T47D (cell line): ENCODE results near the gene SET.

Experiments
- DNase-seq, 2 experiments: peaks; one replicate each; pipeline versions ENCODE4 v3.0.0 to v3.0.0-alpha.2; 2011 to 2012; ENCODE audit warnings: low read depth in 1 of 2, low spot score in 1 of 2
- JUND ChIP-seq: IDR thresholded peaks from 2 replicates; pipeline ENCODE4 v1.6.1; 2012; ENCODE audit warnings: low read depth
- in situ Hi-C: cut with HindIII; loops from 2 replicates; pipeline ENCODE4 v1.10.0; 2016; ENCODE audit warnings: low sequenced_read_pairs, low pct_unique_long_range_greater_than_20kb

Gene SET

DNA sequence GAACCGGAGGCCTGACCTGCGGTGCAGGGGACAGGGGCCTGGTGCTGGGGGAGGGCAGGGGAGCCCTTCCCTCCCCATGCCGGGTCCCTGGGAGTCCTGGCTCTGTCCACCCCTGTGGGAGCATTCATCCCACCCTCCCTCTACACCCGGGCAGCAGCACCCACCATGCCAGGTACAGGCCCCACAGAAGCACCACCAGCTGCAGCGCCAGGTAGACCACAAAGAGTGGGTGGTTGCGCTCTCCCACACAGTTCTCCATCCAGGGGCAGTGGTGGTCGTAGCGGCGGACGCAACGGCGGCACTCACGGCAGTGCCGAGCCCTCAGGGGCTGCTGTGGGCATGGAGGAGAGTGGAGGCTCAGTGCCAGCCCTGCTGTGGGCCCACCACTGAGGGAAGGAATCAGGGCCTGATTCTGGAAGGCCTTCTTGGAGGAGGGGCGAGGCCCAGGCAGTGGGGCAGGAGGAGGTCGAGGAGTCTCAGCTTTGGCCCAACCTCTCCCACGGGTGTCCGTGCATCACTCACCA, 32.5 kb downstream of the SET start:
- TF ChIP-seq JUND = no peak
- DNase-seq = no peak
- in situ Hi-C loops = no loop called here

DNA sequence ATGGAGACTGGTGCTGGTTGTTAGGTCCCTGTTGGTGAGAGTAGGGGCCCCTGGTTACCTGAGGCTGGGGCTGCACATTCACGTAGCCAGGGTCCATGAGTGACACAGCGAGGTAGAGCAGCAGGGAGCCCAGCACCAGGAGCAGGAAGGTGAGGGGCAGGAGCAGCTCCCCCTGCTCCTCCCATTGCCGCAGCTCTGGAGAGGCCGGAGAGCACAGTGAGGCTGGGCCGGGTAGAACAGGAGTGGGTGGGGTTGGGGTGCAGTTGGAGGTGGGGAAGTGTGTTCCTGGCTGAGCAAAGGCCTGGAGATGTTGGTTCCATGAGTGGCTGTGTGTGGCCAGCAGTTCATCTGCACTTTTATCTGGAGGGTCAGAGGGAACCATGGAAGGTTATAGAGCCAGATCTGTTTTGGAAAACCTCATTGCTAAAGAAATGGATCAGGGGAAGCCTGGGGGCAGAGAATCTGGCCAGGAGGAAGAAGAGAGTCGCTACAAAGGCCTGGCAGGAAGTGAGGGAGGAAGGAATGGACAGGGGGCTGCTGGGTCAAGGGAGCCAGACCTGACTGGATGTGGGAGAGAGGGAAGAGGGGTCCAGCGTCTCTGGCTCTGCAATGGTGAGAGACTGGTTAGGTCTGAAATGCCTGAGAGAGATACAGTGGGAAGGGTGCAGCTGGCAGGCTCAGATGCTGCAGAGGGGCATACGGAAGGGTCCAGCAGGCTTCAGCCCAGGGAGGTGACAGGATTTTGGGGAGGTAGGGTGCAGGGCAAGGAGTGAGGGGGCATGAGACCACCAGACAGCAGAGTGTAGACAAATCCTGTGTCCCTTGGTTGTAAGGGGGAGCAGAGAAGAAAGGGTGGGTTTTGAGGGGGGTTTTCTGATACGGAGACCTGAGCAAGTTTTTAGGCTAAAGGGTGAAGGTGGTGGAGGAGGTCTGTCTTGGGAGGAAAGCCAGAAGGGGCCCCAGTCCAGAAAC, 33.6 kb downstream of the SET start:
- TF ChIP-seq JUND = no peak
- in situ Hi-C loops = no loop called here

DNA sequence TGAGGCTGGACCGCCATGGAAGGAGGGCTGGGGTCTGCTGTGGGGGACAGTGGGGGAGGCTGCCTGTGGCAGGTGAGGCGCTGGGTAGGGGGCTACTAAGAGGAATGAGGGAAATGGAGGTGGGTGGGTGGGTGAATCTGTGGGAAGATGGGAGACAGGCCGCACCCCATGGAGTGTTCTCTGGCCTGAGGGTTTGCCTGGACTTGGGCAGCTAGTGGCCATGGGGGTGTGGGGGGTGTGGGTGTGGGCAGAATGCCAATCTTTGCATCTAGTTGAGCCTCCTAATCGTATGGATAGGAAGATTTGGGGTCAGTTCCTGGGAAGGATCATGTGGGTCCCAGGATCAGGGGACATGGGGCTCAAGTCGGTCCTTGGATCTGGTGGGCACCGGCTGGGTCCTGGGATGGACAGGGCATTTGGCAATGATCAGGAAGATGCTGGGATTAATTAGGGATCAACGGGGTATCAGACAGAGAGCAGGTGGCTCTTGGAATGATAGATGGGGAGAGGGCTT, 34.4 kb downstream of the SET start:
- DNase-seq = no peak
- no peak for TF ChIP-seq JUND
- in situ Hi-C loops = no loop called here

More for the DNA sequence above, 33.6 kb downstream of the SET start:
- DNase-seq = no peak

DNA sequence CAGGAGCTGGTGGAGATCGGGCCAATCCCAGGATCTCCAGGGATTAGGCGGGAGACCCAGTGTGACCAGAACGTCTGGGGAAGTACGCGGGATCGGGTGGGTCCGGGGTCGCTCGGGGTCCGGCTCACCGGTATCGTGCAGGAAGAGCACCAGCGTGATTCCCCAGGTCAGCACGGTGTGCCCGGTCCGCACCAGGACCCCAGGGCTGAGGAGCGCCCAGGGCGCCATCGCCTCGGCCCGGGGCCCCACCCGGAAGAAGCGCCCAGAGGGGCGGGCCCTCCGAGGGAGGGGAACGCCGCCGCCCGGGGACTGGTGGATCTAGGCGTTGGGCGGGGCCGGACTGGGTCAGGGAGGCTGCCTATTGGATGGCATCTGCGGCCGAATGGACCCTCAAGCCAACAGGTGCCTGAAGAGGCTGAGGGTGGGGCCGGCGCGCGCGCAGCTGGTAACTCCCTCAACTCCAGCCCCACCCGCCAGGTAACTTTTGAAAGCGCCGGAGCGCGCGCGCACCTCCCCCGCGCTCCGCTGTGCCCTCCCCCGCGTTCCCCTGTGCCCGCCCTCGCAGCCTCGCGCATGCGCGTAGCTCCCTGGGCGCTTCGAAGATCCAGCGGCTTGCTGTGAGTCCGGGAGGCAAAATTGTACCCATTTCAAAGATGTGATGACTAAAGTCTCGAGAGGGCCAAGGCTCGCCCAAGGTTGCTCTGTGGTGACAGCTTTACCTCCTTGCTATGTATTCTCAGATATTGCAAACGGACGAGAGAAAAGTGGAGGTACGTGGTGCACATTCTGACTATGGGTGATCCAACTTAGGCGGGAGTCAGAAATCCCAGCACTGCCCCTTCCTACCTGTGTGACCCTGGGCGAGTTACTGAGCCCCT, 35.1 kb downstream of the SET start, which contains the start of gene ZDHHC12:
ZDHHC12 (minus strand) TSS at position 262 of the 878 bp plus-strand sequence; CDS start at position 228, 34 bp downstream.
- in situ Hi-C loops = no loop called here
- DNase-seq = peak; percentile 100
- TF ChIP-seq JUND = no peak

DNA sequence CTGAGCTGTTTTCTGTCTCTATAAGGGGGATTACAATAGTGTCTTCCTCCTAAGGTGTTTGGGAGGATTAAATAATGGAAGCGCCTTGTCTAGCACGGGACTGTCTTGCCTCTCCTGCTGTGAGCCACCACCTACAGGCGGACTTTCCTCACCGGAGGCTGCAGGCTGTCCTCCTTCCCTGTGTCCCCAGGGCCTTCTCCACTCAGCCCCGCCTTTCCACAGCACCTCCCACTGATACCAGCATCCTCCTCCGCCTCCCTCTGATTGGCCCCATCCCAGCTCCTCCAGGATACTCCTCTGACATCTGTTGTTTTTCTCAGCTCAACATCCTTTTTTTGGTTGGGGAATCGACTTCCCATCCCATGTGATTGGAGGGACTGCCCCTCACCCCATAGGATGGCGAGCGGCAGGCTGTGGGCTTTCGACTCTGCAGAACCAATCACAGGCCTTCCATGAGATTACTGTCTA, 35.8 kb downstream of the SET start:
- in situ Hi-C loops = no loop called here
- DNase-seq = peak; percentile 55 to 74
- no peak for TF ChIP-seq JUND

DNA sequence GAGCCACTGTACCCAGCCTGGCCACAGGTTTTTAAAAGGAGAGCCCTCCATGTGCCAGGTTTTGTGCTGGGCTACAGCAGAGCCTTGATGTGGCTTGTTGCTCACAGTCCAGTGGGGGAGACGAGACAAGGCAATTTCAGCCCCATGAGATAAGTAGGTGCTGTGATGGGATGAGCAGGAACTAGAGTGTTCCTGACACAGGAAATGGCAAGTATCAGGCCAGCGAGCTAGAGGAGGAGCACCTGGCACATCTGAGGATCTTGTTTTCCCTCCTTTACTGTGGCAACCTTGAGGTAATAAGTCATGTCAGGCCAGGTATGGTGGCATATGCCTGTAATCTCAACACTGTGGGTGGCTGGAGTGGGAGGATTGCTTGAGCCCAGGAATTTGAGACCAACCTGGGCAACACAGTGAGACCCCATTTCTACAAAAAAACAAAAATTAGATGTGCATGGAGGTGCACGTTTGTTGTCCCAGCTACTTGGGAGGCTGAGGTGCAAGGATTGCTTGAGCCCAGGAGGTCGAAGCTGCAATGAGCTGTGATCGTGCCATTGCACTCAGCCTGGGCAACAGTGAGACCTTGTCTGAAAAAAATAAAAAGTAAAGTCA, 38.7 kb downstream of the SET start:
- DNase-seq = no peak
- in situ Hi-C loops = no loop called here
- TF ChIP-seq JUND = no peak

DNA sequence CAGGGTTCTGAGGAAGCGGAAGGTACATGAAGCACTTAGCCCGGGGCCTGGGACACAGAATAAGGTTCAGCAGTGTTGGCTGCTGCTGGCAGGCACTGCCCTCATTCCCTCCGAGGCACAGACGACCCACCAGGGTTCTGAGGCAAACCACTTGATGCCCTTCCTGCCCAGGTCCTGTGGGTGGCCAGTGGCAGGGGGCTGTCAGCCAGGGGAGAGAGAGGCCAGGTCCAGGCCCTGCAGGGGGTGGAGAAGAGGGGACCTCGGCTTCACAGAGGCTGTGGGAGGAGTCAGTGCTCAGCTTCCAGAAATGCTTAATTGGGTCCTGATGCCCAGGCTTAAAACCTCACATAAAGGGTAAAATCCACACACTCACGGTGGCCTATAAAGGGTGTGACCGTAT, 39.3 kb downstream of the SET start:
- DNase-seq = no peak
- TF ChIP-seq JUND = no peak
- in situ Hi-C loops = no loop called here

DNA sequence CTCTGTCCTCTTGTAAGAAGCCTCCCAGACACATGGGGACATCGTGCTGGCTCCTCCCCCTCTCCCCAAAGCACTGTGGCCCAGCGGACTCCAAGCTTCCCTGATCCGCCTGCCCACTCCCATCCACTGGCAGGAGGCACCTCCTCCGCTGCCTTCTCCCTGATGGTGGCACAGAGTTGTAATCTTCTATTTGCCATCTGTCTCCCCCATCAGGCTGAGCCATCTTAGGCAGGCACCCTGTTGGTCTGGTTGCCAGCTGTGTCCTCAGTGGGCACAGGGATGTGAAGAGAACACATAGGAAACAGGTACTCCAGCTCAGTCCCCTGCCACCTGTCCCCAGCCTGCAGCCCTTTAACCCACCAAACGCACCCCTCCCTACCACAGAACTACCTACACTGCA, 40.3 kb downstream of the SET start:
- DNase-seq = no peak
- in situ Hi-C loops = no loop called here
- no peak for TF ChIP-seq JUND

DNA sequence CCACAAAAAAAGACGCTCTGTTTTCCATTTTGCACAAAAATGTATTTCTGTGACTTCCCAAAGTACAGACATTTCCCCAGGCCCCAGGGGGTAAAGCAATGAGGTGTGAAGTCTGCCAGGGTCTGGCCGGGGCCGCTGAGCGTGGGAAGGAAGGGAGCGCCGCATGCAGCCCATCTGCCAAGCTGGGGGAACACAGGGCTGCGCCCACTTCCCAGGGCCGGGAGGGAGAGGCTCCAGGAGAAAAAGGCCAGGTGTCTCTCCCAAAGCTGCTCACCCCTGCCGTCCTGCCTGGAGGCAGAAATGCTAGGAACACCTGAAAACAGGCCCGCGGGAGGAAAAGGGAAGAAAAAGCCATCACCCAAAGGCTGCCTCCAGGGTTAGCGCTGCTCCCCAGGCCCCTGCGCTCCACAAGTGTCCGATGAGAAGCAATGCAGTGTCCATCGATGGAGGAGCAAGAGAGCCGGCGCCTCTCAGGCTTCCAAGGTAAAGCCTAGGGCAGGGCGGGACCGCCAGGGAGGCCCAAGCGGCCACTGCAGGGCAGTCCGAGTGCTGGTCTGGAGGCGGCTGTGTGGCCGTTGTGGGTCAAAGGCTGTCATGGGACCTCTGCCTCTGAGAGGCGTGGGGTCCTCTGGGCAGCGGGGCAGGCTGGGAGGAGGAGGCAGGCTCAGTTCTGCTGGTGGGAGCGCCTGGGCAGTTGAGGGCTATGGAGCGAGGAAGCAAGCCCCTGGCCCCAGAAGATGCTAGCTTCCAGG, 40.9 kb downstream of the SET start:
- no peak for TF ChIP-seq JUND
- no peak for DNase-seq
- in situ Hi-C loops = no loop called here

DNA sequence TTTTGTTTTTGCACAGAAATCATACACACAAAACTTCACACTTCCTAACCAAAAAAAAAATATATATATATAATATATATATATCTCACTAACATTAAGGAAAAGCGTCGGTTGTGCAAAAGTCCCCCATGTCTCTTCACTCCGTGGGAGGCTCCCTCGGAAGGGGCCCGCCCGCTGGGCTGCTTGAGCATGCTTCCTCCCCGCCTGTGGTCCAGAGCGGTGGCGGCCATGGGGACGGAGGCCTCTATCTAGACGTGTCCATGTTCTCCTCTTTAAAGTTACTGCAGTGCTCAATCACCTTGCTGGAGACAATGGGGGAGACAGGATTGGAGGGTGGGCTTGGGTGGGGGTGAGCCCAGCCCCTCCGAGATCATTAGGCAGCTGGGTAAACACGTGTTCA, 42.1 kb downstream of the SET start:
- DNase-seq = no peak
- TF ChIP-seq JUND = no peak
- in situ Hi-C loops = no loop called here

DNA sequence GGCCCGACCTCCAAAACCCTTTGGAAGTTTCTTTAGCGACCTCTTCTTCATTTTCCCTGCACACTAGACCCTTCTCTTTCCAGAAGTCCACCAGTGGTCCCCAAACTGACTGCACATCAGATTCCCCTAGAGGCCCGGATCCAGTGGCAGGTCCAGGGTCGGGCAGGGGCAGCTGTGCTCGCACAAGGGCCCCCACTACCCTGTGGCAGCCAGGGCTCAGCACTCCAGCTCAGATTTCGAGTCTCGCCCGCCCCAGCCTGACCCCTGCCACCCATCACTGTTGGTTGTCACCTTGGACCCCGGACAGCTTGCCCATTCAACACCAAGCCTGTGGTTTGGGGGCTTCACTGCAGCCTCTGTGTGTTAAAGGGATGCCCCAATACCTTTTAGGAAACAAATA, 42.7 kb downstream of the SET start:
- no peak for DNase-seq
- in situ Hi-C loops = no loop called here
- TF ChIP-seq JUND = no peak
